HepG2 (cell line): ENCODE results near the gene HACD1. TPM values are rescaled to one million over a fixed set of nuclear protein-coding genes. Genes with fewer than 3 reads are reported as not detected.

ENCODE experiments used
- ATAC-seq: fragments of 200-7000 bp; cut with Tn5 transposase; 3 replicates; pipeline ENCODE4 v1.9.1; 2020; ENCODE audit warnings: mild to moderate bottlenecking, moderate library complexity
- BruUV-seq: library from RNA; stranded (reverse); fragments of 400-500 nt; replicated peaks from 2 replicates; lab custom pipeline; 2021; lab: Mats Ljungman, UMichigan
- CTCF ChIA-PET: fragments of 300-600 bp; formaldehyde crosslinking; extraction: SDS; loops from one replicate; lab custom pipeline; 2021; ENCODE audit warnings: low total read pairs, inconsistent platforms, low intra/inter-chr PET ratio; lab: Yijun Ruan, JAX
- POLR2A ChIA-PET: fragments of 350-600 bp; sonication (Branson Sonifier 250); formaldehyde crosslinking; loops from one replicate; lab custom pipeline; 2020; ENCODE audit warnings: antibody characterized with exemption, inconsistent platforms; lab: Yijun Ruan, JAX
- DNase-seq: peaks from one replicate; pipeline ENCODE4 v3.0.0-alpha.2; 2015; ENCODE audit warnings: low spot score
- FAIRE-seq: peaks from 3 replicates; lab custom pipeline; 2011; peaks lifted over from hg19 to GRCh38; lab: Jason Lieb, UNC
- H2AFZ ChIP-seq: one replicate; pipeline ENCODE4 v1.6.1; 2011; ENCODE audit warnings: low read length, inconsistent platforms
- H3K27ac ChIP-seq: fragments of 300-600 bp; 3 replicates; pipeline ENCODE4 v1.8.0; 2011; ENCODE audit warnings: mixed run types, mild to moderate bottlenecking, mixed read lengths, low read length, inconsistent platforms; ENCODE audit not compliant: insufficient read depth; ENCODE audit errors: extremely low read length
- H3K27me3 ChIP-seq, 2 experiments: fragments of 200-600 bp in 1 of 2; 2 replicates in 1 of 2; 3 replicates in 1 of 2; pipeline versions ENCODE4 v1.6.0 to v1.8.0; 2011; ENCODE audit warnings: low read length in 2 of 2, mild to moderate bottlenecking in 2 of 2, moderate library complexity in 2 of 2, inconsistent platforms in 1 of 2; ENCODE audit not compliant: insufficient read depth in 2 of 2, control insufficient read depth in 1 of 2
- H3K36me3 ChIP-seq, 2 experiments: fragments of 200-600 bp in 1 of 2; replicated peaks in 1 of 2; 2 replicates in 1 of 2; 3 replicates in 1 of 2; pipeline versions ENCODE4 v1.5.1 to v1.8.0; 2011; ENCODE audit warnings: low read length in 2 of 2, inconsistent platforms in 1 of 2; ENCODE audit not compliant: insufficient read depth in 2 of 2, control insufficient read depth in 1 of 2
- H3K4me1 ChIP-seq: 2 replicates; pipeline ENCODE4 v1.5.1; 2012; ENCODE audit warnings: low read length, inconsistent platforms; ENCODE audit not compliant: insufficient read depth
- H3K4me2 ChIP-seq: 2 replicates; pipeline ENCODE4 v1.6.0; 2011; ENCODE audit warnings: low read depth, low read length, inconsistent platforms
- H3K4me3 ChIP-seq, 3 experiments: fragments of 200-600 bp in 1 of 3; sonication (generic), shearing (Covaris generic) in 1 of 3; replicated peaks in 1 of 3; 2 replicates each; pipeline ENCODE4 v1.5.1; 2011 to 2016; ENCODE audit warnings: low read length in 3 of 3, inconsistent platforms in 2 of 3, low read depth in 2 of 3, mild to moderate bottlenecking in 2 of 3, control low read depth in 1 of 3, mixed read lengths in 1 of 3; ENCODE audit not compliant: insufficient read depth in 1 of 3
- H3K79me2 ChIP-seq: one replicate; pipeline ENCODE4 v1.6.1; 2011; ENCODE audit warnings: low read length, inconsistent platforms; ENCODE audit not compliant: insufficient read depth
- H3K9ac ChIP-seq: 2 replicates; pipeline ENCODE4 v1.6.0; 2011; ENCODE audit warnings: mild to moderate bottlenecking, low read depth, low read length, inconsistent platforms; ENCODE audit not compliant: insufficient read depth
- H3K9me3 ChIP-seq: 2 replicates; pipeline ENCODE4 v1.5.1; 2012; ENCODE audit warnings: mild to moderate bottlenecking, low read length
- H4K20me1 ChIP-seq: 2 replicates; pipeline ENCODE4 v1.6.0; 2011; ENCODE audit warnings: inconsistent platforms, mild to moderate bottlenecking, low read length, moderate library complexity; ENCODE audit not compliant: insufficient read depth
- CHD4 ChIP-seq: fragments of 200-600 bp; sonication (generic); IDR thresholded peaks from 2 replicates; pipeline ENCODE4 v1.7.0; 2017; ENCODE audit warnings: mild to moderate bottlenecking, low read length, borderline replicate concordance
- IKZF1 ChIP-seq: fragments of 450-650 bp; IDR thresholded peaks from 2 replicates; pipeline ENCODE4 v1.7.1; 2016
- JUN ChIP-seq: sonication (generic); formaldehyde crosslinking; IDR thresholded peaks from 2 replicates; pipeline ENCODE4 v1.4.0; 2020; ENCODE audit warnings: mild to moderate bottlenecking, missing genetic modification reagents
- NR2F1 ChIP-seq, 2 experiments: fragments of 450-650 bp in 1 of 2; formaldehyde crosslinking in 1 of 2; IDR thresholded peaks; 2 replicates each; pipeline versions ENCODE4 v1.5.0 to v1.6.1; 2016 to 2020; ENCODE audit warnings: mild to moderate bottlenecking in 1 of 2, missing compliant biosample characterization in 1 of 2, missing genetic modification reagents in 1 of 2, moderate library complexity in 1 of 2
- PAWR ChIP-seq: sonication (generic); formaldehyde crosslinking; IDR thresholded peaks from 2 replicates; pipeline ENCODE4 v1.4.0; 2020; ENCODE audit warnings: missing genetic modification reagents, mild to moderate bottlenecking, borderline replicate concordance
- REPIN1 ChIP-seq: sonication (generic); formaldehyde crosslinking; IDR thresholded peaks from 2 replicates; pipeline ENCODE4 v1.8.0; 2022; ENCODE audit warnings: missing genetic modification reagents, low read depth, mild to moderate bottlenecking, borderline replicate concordance
- ZNF713 ChIP-seq: sonication (generic); formaldehyde crosslinking; IDR thresholded peaks from 2 replicates; pipeline ENCODE4 v1.4.0; 2020; ENCODE audit warnings: mild to moderate bottlenecking, missing genetic modification reagents
- ZZZ3 ChIP-seq: sonication (generic); formaldehyde crosslinking; IDR thresholded peaks from 2 replicates; pipeline ENCODE4 v1.4.0; 2020; ENCODE audit warnings: missing genetic modification reagents, mild to moderate bottlenecking, borderline replicate concordance
- WGBS: methylation state at CpG from one replicate; pipeline ENCODE4 v1.1.6; 2017; ENCODE audit warnings: low lambda C conversion rate; 5-methylcytosine and 5-hydroxymethylcytosine counted together
- in situ Hi-C: cut with HindIII; loops from 2 replicates; pipeline ENCODE4 v1.10.0; 2017; ENCODE audit warnings: low pct_unique_long_range_greater_than_20kb; ENCODE audit not compliant: extremely low pct_ligation_motif_present
- intact Hi-C: fragments of 100-400 bp; cut with micrococcal nuclease; formaldehyde crosslinking; loops from one replicate; pipeline ENCODE4 v1.10.0; 2022; ENCODE audit not compliant: unreplicated experiment
- polyA plus RNA-seq, 8 experiments: library from polyadenylated mRNA; depleted of rRNA in 3 of 8; stranded (reverse) in 7 of 8; unstranded in 1 of 8; fragments of >200 nt; fragmentation: Illumina TruSeq in 4 of 8; extraction: Trizol in 4 of 8; gene quantifications; 2 replicates each; pipeline versions ENCODE4 v1.2.1 to v1.2.3, GENCODE V29; 2011 to 2016; ENCODE audit warnings: low read depth in 4 of 8, missing spikeins in 1 of 8, mixed read lengths in 1 of 8; ENCODE audit not compliant: insufficient read depth in 1 of 8
- total RNA-seq, 5 experiments: library from RNA; depleted of rRNA; stranded (reverse); fragments of >200 nt; fragmentation: Illumina TruSeq; extraction: Trizol; gene quantifications; 2 replicates each; pipeline ENCODE4 v1.2.3, GENCODE V29; 2016; ENCODE audit warnings: low read depth in 1 of 5
- TF ChIP-seq, protein P1 (sequence below): sonication (generic); formaldehyde crosslinking; IDR thresholded peaks from 2 replicates; pipeline ENCODE4 v1.4.0; 2020; ENCODE audit warnings: missing genetic modification reagents
- TF ChIP-seq, protein P2 (sequence below): sonication (generic); formaldehyde crosslinking; IDR thresholded peaks from 2 replicates; pipeline ENCODE4 v1.5.1; 2020; ENCODE audit warnings: mild to moderate bottlenecking, missing genetic modification reagents, moderate library complexity
- TF ChIP-seq, protein P3 (sequence below): sonication (generic); formaldehyde crosslinking; IDR thresholded peaks from 2 replicates; pipeline ENCODE4 v1.5.0; 2020; ENCODE audit warnings: mild to moderate bottlenecking, missing genetic modification reagents, borderline replicate concordance
- TF ChIP-seq, protein P4 (sequence below): sonication (generic); formaldehyde crosslinking; IDR thresholded peaks from 2 replicates; pipeline ENCODE4 v1.4.0; 2020; ENCODE audit warnings: missing genetic modification reagents
- TF ChIP-seq, protein P5 (sequence below): IDR thresholded peaks from 2 replicates; pipeline ENCODE4 v1.6.1; 2018; ENCODE audit warnings: missing genetic modification reagents, mild to moderate bottlenecking, missing compliant biosample characterization

The HACD1 gene
- total and polyA plus RNA-seq, 2 of the 13 experiments (the other 11 are each of a cell fraction or from before 2014, with no cell fraction given): 43.4 to 47.6 TPM

DNA sequence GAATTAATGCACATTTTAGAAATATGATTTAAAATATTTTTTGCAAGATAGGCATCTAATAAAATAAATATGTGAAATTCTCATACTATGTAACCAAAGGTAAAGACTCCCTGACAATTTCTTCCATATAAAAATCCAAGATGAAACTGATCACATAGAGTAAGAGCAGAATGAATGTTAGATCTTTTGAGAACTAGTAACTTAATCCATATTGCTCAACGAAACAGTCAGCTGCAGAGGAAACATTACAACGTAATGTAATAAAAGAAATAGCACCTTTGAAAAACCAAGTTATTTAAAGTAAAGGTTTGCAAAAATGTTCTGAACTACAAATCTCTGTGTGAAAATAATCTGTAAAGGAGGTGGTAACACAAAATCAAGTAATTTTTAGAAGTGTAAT is 28.8 kb downstream of the HACD1 start:
- CTCF ChIA-PET: no interaction called here
- H3K4me1 ChIP-seq: no peaks in the 10 kb centered on the region
- intact Hi-C loops: no loop called here
- no peak for DNase-seq
- no peak for FAIRE-seq
- H3K9ac ChIP-seq: no peak overlapping the region
- no peak overlapping the region for H3K4me2 ChIP-seq
- H3K27me3 ChIP-seq: no peaks in the 10 kb centered on the region
- H3K4me3 ChIP-seq: no peak overlapping the region
- no TSS peak for BruUV-seq
- H4K20me1 ChIP-seq: no peaks in the 10 kb centered on the region
- no peak overlapping the region for H2AFZ ChIP-seq
- 95% methylated on average over 2 of the region's 2 CpGs for WGBS
- in situ Hi-C loops: no loop called here
- no peaks in the 10 kb centered on the region; the same call in 1 of the 2 replicates for H3K9me3 ChIP-seq
- no peak overlapping the region for H3K27ac ChIP-seq
- POLR2A ChIA-PET: no interaction called here
- no peaks in the 10 kb centered on the region for H3K79me2 ChIP-seq
- H3K36me3 ChIP-seq: peaks cover 0 to 1% of the 10 kb centered on the region in 2 experiments; a peak in 2 of 5 replicates
- no peak for ATAC-seq
- TF ChIP-seq ZZZ3: no peak
- TF ChIP-seq, protein P1, sequence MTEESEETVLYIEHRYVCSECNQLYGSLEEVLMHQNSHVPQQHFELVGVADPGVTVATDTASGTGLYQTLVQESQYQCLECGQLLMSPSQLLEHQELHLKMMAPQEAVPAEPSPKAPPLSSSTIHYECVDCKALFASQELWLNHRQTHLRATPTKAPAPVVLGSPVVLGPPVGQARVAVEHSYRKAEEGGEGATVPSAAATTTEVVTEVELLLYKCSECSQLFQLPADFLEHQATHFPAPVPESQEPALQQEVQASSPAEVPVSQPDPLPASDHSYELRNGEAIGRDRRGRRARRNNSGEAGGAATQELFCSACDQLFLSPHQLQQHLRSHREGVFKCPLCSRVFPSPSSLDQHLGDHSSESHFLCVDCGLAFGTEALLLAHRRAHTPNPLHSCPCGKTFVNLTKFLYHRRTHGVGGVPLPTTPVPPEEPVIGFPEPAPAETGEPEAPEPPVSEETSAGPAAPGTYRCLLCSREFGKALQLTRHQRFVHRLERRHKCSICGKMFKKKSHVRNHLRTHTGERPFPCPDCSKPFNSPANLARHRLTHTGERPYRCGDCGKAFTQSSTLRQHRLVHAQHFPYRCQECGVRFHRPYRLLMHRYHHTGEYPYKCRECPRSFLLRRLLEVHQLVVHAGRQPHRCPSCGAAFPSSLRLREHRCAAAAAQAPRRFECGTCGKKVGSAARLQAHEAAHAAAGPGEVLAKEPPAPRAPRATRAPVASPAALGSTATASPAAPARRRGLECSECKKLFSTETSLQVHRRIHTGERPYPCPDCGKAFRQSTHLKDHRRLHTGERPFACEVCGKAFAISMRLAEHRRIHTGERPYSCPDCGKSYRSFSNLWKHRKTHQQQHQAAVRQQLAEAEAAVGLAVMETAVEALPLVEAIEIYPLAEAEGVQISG (CRISPR knock-in tag): no peak
- no peak for TF ChIP-seq CHD4
- TF ChIP-seq, protein P2, sequence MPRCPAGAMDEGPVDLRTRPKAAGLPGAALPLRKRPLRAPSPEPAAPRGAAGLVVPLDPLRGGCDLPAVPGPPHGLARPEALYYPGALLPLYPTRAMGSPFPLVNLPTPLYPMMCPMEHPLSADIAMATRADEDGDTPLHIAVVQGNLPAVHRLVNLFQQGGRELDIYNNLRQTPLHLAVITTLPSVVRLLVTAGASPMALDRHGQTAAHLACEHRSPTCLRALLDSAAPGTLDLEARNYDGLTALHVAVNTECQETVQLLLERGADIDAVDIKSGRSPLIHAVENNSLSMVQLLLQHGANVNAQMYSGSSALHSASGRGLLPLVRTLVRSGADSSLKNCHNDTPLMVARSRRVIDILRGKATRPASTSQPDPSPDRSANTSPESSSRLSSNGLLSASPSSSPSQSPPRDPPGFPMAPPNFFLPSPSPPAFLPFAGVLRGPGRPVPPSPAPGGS (CRISPR knock-in tag): no peak
- TF ChIP-seq JUN (CRISPR knock-in tag): no peak
- no peak for TF ChIP-seq ZNF713 (CRISPR knock-in tag)
- TF ChIP-seq, protein P3, sequence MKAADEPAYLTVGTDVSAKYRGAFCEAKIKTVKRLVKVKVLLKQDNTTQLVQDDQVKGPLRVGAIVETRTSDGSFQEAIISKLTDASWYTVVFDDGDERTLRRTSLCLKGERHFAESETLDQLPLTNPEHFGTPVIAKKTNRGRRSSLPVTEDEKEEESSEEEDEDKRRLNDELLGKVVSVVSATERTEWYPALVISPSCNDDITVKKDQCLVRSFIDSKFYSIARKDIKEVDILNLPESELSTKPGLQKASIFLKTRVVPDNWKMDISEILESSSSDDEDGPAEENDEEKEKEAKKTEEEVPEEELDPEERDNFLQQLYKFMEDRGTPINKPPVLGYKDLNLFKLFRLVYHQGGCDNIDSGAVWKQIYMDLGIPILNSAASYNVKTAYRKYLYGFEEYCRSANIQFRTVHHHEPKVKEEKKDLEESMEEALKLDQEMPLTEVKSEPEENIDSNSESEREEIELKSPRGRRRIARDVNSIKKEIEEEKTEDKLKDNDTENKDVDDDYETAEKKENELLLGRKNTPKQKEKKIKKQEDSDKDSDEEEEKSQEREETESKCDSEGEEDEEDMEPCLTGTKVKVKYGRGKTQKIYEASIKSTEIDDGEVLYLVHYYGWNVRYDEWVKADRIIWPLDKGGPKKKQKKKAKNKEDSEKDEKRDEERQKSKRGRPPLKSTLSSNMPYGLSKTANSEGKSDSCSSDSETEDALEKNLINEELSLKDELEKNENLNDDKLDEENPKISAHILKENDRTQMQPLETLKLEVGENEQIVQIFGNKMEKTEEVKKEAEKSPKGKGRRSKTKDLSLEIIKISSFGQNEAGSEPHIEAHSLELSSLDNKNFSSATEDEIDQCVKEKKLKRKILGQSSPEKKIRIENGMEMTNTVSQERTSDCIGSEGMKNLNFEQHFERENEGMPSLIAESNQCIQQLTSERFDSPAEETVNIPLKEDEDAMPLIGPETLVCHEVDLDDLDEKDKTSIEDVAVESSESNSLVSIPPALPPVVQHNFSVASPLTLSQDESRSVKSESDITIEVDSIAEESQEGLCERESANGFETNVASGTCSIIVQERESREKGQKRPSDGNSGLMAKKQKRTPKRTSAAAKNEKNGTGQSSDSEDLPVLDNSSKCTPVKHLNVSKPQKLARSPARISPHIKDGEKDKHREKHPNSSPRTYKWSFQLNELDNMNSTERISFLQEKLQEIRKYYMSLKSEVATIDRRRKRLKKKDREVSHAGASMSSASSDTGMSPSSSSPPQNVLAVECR: no peak
- TF ChIP-seq, protein P4, sequence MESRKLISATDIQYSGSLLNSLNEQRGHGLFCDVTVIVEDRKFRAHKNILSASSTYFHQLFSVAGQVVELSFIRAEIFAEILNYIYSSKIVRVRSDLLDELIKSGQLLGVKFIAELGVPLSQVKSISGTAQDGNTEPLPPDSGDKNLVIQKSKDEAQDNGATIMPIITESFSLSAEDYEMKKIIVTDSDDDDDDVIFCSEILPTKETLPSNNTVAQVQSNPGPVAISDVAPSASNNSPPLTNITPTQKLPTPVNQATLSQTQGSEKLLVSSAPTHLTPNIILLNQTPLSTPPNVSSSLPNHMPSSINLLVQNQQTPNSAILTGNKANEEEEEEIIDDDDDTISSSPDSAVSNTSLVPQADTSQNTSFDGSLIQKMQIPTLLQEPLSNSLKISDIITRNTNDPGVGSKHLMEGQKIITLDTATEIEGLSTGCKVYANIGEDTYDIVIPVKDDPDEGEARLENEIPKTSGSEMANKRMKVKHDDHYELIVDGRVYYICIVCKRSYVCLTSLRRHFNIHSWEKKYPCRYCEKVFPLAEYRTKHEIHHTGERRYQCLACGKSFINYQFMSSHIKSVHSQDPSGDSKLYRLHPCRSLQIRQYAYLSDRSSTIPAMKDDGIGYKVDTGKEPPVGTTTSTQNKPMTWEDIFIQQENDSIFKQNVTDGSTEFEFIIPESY (CRISPR knock-in tag): no peak
- TF ChIP-seq PAWR (CRISPR knock-in tag): no peak
- TF ChIP-seq, protein P5, sequence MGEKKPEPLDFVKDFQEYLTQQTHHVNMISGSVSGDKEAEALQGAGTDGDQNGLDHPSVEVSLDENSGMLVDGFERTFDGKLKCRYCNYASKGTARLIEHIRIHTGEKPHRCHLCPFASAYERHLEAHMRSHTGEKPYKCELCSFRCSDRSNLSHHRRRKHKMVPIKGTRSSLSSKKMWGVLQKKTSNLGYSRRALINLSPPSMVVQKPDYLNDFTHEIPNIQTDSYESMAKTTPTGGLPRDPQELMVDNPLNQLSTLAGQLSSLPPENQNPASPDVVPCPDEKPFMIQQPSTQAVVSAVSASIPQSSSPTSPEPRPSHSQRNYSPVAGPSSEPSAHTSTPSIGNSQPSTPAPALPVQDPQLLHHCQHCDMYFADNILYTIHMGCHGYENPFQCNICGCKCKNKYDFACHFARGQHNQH (CRISPR knock-in tag): no peak
- no peak for TF ChIP-seq NR2F1 (CRISPR knock-in tag; IDR thresholded peaks at IDR 0.05)
- no peak for TF ChIP-seq IKZF1
- no peak for TF ChIP-seq REPIN1 (CRISPR knock-in tag)
